Keratinocyte (primary cell): Measurements from ENCODE around the gene RTP5. TPM values are rescaled to one million over a fixed set of nuclear protein-coding genes. Genes with fewer than 3 reads are reported as not detected.

Experiments
- DNase-seq: peaks from one replicate; pipeline ENCODE4 v3.0.0-alpha.2; 2011; ENCODE audit warnings: low read depth, missing footprints, low spot score
- FAIRE-seq: peaks from 2 replicates; lab custom pipeline; 2011; peaks lifted over from hg19 to GRCh38; lab: Jason Lieb, UNC
- H2AFZ ChIP-seq: 2 replicates; pipeline ENCODE4 v1.6.0; 2012; ENCODE audit warnings: low read length, control low read depth, inconsistent platforms; ENCODE audit not compliant: control insufficient read depth
- H3K27ac ChIP-seq: 2 replicates; pipeline ENCODE4 v1.5.1; 2011; ENCODE audit warnings: low read length; ENCODE audit not compliant: control insufficient read depth, insufficient read depth
- H3K27me3 ChIP-seq: 3 replicates; pipeline ENCODE4 v1.6.0; 2011; ENCODE audit warnings: low read length; ENCODE audit not compliant: control insufficient read depth, insufficient read depth; ENCODE audit errors: extremely low read depth
- H3K36me3 ChIP-seq, 2 experiments: 2 replicates in 1 of 2; 3 replicates in 1 of 2; pipeline ENCODE4 v1.5.1; 2011; ENCODE audit warnings: low read length in 2 of 2, mild to moderate bottlenecking in 1 of 2; ENCODE audit not compliant: control insufficient read depth in 2 of 2, insufficient read depth in 2 of 2; ENCODE audit errors: extremely low read depth in 1 of 2
- H3K4me1 ChIP-seq: 3 replicates; pipeline ENCODE4 v1.5.1; 2011; ENCODE audit warnings: low read length; ENCODE audit not compliant: control insufficient read depth, insufficient read depth; ENCODE audit errors: extremely low read depth
- H3K4me2 ChIP-seq: 3 replicates; pipeline ENCODE4 v1.6.0; 2011; ENCODE audit warnings: low read depth, low read length; ENCODE audit not compliant: control insufficient read depth, insufficient read depth; ENCODE audit errors: extremely low read depth
- H3K4me3 ChIP-seq, 3 experiments: fragments of 200-600 bp in 1 of 3; sonication (generic) in 1 of 3; 2 replicates in 2 of 3; 3 replicates in 1 of 3; pipeline ENCODE4 v1.5.1; 2011 to 2016; ENCODE audit warnings: low read length in 3 of 3, mild to moderate bottlenecking in 3 of 3, control low read depth in 2 of 3, inconsistent platforms in 1 of 3, low read depth in 1 of 3, mixed read lengths in 1 of 3, mixed run types in 1 of 3, moderate library complexity in 1 of 3; ENCODE audit not compliant: control insufficient read depth in 2 of 3, insufficient read depth in 2 of 3; ENCODE audit errors: extremely low read depth in 1 of 3
- H3K79me2 ChIP-seq: 2 replicates; pipeline ENCODE4 v1.6.0; 2012; ENCODE audit warnings: low read length; ENCODE audit not compliant: control insufficient read depth, insufficient read depth
- H3K9ac ChIP-seq: 3 replicates; pipeline ENCODE4 v1.6.0; 2011; ENCODE audit warnings: low read length; ENCODE audit not compliant: control insufficient read depth, insufficient read depth; ENCODE audit errors: extremely low read depth
- H3K9me1 ChIP-seq: 3 replicates; pipeline ENCODE4 v1.6.0; 2011; ENCODE audit warnings: low read length; ENCODE audit not compliant: control insufficient read depth, insufficient read depth; ENCODE audit errors: extremely low read depth
- H3K9me3 ChIP-seq: 2 replicates; pipeline ENCODE4 v1.5.1; 2012; ENCODE audit warnings: low read depth, low read length; ENCODE audit not compliant: control insufficient read depth
- H4K20me1 ChIP-seq: 3 replicates; pipeline ENCODE4 v1.6.0; 2011; ENCODE audit warnings: low read length; ENCODE audit not compliant: control insufficient read depth, insufficient read depth; ENCODE audit errors: extremely low read depth
- EZH2 ChIP-seq: IDR thresholded peaks from one replicate; pipeline ENCODE4 v1.6.1; 2012; ENCODE audit warnings: inconsistent platforms, mild to moderate bottlenecking, low read length, moderate library complexity
- dilution Hi-C: fragments of 300-500 bp; cut with MboI; formaldehyde crosslinking; loops from one replicate; pipeline ENCODE4 v1.7.0; 2020; ENCODE audit warnings: low sequenced_read_pairs; ENCODE audit not compliant: extremely low pct_ligation_motif_present
- polyA plus RNA-seq, 5 experiments: library from polyadenylated mRNA; depleted of rRNA in 3 of 5; stranded (reverse) in 3 of 5; stranded (forward) in 1 of 5; unstranded in 1 of 5; fragments of >200 nt; gene quantifications; 1 replicate in 1 of 5; 2 replicates in 3 of 5; 3 replicates in 1 of 5; pipeline versions ENCODE4 v1.2.1 to v1.2.3, GENCODE V29; 2011 to 2012; ENCODE audit warnings: missing spikeins in 2 of 5, low read depth in 1 of 5, low replicate concordance in 1 of 5
- TF ChIP-seq, protein P1 (sequence below), 3 experiments: IDR thresholded peaks in 1 of 3; conservative IDR thresholded peaks in 1 of 3; optimal IDR thresholded peaks in 1 of 3; 2 replicates in 2 of 3; 3 replicates in 1 of 3; pipeline versions ENCODE3 to v1.5.1; 2011; ENCODE audit warnings: low read length in 3 of 3, mild to moderate bottlenecking in 3 of 3, moderate library complexity in 2 of 3, control low read depth in 1 of 3, inconsistent platforms in 1 of 3; ENCODE audit not compliant: insufficient read depth in 2 of 3; ENCODE audit errors: extremely low read depth in 1 of 3

Gene RTP5
- polyA plus RNA-seq, 1 donor (not counting 4 experiments of a cell fraction or from before 2014, with no cell fraction given): not detected

DNA sequence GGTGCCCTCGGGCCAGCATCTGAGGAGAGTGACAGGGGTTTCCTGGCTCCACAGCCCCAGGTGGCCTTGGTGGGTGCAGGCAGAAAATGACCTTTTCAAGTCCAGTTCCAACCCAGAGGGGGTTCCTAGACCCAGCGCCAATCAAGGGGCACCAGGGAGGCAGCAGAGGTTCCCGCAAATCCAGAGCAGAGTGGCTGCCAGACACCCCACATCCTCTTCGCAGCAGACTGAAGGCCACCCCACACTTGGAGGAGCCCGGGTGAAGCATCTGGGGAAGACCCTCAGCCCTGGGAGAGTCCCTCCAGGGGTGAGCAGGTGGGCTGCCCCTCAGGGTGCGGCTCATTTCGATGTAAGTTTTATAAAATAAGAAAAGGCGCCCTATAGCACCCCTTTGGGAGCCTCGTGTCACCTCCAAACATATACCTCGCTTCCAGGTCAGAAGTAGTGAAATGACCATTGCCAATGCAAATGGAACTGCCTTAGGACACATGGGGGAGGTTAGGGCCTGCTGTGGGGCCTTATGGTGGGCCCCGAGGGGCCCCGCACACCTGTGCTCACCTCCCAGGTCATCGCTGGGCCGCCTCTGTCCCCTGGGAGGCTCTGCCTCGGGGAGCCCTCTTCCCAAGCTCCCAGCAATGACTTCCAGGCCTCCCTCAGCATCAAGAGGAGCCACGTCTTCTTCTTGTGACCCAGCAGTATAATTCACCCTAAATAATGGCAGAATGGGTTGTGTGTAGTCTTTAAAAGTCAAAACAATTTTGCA lies 11.0 kb downstream of the RTP5 start:
- no peak for FAIRE-seq

DNA sequence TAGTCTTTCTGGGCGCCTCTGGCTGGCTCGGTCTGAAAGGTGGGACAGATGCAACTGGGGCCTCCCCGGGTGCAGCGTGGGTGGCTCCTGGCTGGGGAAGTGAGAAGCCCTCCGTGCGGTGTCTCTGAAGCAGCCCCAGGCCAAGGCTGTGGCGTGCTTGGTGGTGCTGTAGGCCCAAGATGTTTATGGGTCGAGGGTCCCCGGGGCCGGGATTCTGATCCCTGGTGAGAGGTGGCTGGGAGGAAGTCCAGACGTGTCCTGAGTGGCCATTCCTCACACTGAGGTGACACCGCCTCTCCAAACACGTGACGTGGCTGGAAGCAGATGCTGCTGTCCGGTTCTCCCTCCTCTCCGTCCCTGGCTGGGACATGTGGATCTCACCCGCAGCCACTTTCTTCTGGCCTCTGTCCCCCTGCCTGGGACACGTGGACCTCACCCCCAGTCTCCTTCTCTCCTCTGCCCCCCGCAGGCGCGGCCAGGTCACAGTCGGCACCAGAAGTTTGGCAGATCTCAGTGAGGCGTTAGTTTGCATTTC lies 12.6 kb downstream of the RTP5 start:
- no peaks in the 10 kb centered on the region for H3K9me1 ChIP-seq
- H3K79me2 ChIP-seq: no peaks in the 10 kb centered on the region
- H3K4me1 ChIP-seq: peaks cover 11% of the 10 kb centered on the region
- no peaks in the 10 kb centered on the region for H3K27me3 ChIP-seq
- no peaks in the 10 kb centered on the region for H3K9me3 ChIP-seq
- DNase-seq: no peak
- TF ChIP-seq EZH2: no peak
- TF ChIP-seq, protein P1, sequence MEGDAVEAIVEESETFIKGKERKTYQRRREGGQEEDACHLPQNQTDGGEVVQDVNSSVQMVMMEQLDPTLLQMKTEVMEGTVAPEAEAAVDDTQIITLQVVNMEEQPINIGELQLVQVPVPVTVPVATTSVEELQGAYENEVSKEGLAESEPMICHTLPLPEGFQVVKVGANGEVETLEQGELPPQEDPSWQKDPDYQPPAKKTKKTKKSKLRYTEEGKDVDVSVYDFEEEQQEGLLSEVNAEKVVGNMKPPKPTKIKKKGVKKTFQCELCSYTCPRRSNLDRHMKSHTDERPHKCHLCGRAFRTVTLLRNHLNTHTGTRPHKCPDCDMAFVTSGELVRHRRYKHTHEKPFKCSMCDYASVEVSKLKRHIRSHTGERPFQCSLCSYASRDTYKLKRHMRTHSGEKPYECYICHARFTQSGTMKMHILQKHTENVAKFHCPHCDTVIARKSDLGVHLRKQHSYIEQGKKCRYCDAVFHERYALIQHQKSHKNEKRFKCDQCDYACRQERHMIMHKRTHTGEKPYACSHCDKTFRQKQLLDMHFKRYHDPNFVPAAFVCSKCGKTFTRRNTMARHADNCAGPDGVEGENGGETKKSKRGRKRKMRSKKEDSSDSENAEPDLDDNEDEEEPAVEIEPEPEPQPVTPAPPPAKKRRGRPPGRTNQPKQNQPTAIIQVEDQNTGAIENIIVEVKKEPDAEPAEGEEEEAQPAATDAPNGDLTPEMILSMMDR (optimal IDR thresholded peaks at IDR 0.05 in 1 of 3, IDR thresholded peaks at IDR 0.05 in 1 of 3, conservative IDR thresholded peaks at IDR 0.05 in 1 of 3; ENCODE audit: extremely low read depth in 1 of 3, insufficient read depth in 2 of 3, low read length in 3 of 3): no peak
- no peak overlapping the region for H3K27ac ChIP-seq
- H3K36me3 ChIP-seq: no peaks in the 10 kb centered on the region
- peak overlapping the region; percentile 49 for H2AFZ ChIP-seq
- H3K4me2 ChIP-seq: peak overlapping the region; percentile 68
- H3K4me3 ChIP-seq: peak overlapping the region; percentile 29 to 59 (median 58)
- dilution Hi-C loops: no loop called here
- no peak overlapping the region for H3K9ac ChIP-seq
- no peak for FAIRE-seq
- H4K20me1 ChIP-seq: no peaks in the 10 kb centered on the region

More for the DNA sequence above, 11.0 kb downstream of the RTP5 start:
- H3K9ac ChIP-seq: no peak overlapping the region
- no peak for TF ChIP-seq EZH2
- TF ChIP-seq, protein P1 (optimal IDR thresholded peaks at IDR 0.05 in 1 of 3, IDR thresholded peaks at IDR 0.05 in 1 of 3, conservative IDR thresholded peaks at IDR 0.05 in 1 of 3; ENCODE audit: extremely low read depth in 1 of 3, insufficient read depth in 2 of 3, low read length in 3 of 3): no peak
- no peaks in the 10 kb centered on the region for H3K9me1 ChIP-seq
- dilution Hi-C loops: no loop called here
- no peaks in the 10 kb centered on the region for H3K9me3 ChIP-seq
- peak overlapping the region; percentile 90 for H2AFZ ChIP-seq
- peak overlapping the region; percentile 46 for H3K4me2 ChIP-seq
- H3K27me3 ChIP-seq: no peaks in the 10 kb centered on the region
- peak overlapping the region in 2 of 3 experiments; percentile 58 to 69 for H3K4me3 ChIP-seq
- H3K36me3 ChIP-seq: no peaks in the 10 kb centered on the region
- H3K27ac ChIP-seq: no peak overlapping the region
- H4K20me1 ChIP-seq: no peaks in the 10 kb centered on the region
- H3K79me2 ChIP-seq: no peaks in the 10 kb centered on the region
- H3K4me1 ChIP-seq: peaks cover 11% of the 10 kb centered on the region
- DNase-seq: no peak
